H1 (cell line): ENCODE measurements around the gene STAG2. TPM values are rescaled to one million over a fixed set of nuclear protein-coding genes. Genes with fewer than 3 reads are reported as not detected.

ENCODE experiments used
- CTCF ChIA-PET: fragments of 300-600 bp; sonication (Branson Sonifier 250); formaldehyde crosslinking; loops from one replicate; lab custom pipeline; 2021; ENCODE audit not compliant: partially characterized antibody; lab: Charles Lee
- POLR2A ChIA-PET: fragments of 300-600 bp; sonication (Branson Sonifier 250); formaldehyde crosslinking; loops from one replicate; lab custom pipeline; 2021; ENCODE audit warnings: inconsistent platforms; ENCODE audit not compliant: partially characterized antibody; lab: Charles Lee
- DNase-seq, 2 experiments: peaks; one replicate each; pipeline versions ENCODE4 v3.0.0 to v3.0.0-alpha.2; 2010 to 2022; ENCODE audit warnings: low spot score in 2 of 2, low read depth in 1 of 2, mixed read lengths in 1 of 2
- FAIRE-seq: peaks from 2 replicates; lab custom pipeline; 2011; peaks lifted over from hg19 to GRCh38; lab: Jason Lieb, UNC
- H2AFZ ChIP-seq: 2 replicates; pipeline ENCODE4 v1.8.1; 2012; ENCODE audit warnings: low read length, inconsistent platforms
- H2AK5ac ChIP-seq: 2 replicates; pipeline ENCODE4 v1.6.1; 2013; ENCODE audit warnings: low read depth, low read length
- H2BK120ac ChIP-seq: replicated peaks from 2 replicates; pipeline ENCODE3; 2013; ENCODE audit warnings: low read depth, low read length, inconsistent platforms
- H2BK12ac ChIP-seq: 2 replicates; pipeline ENCODE4 v1.6.1; 2013; ENCODE audit warnings: low read depth, low read length
- H2BK15ac ChIP-seq: 2 replicates; pipeline ENCODE4 v1.6.1; 2013; ENCODE audit warnings: low read length
- H2BK20ac ChIP-seq: 2 replicates; pipeline ENCODE4 v1.6.1; 2013; ENCODE audit warnings: low read length
- H2BK5ac ChIP-seq: 2 replicates; pipeline ENCODE4 v1.6.1; 2013; ENCODE audit warnings: low read depth, low read length
- H3K14ac ChIP-seq: 2 replicates; pipeline ENCODE4 v1.6.1; 2013; ENCODE audit warnings: inconsistent platforms; ENCODE audit not compliant: insufficient read length
- H3K18ac ChIP-seq: 2 replicates; pipeline ENCODE4 v1.6.1; 2013; ENCODE audit warnings: low read length; ENCODE audit errors: extremely low read depth
- H3K23ac ChIP-seq: 2 replicates; pipeline ENCODE4 v1.6.1; 2013; ENCODE audit warnings: inconsistent platforms; ENCODE audit not compliant: insufficient read length
- H3K23me2 ChIP-seq: 2 replicates; pipeline ENCODE4 v1.6.1; 2013; ENCODE audit warnings: low read depth, low read length
- H3K27ac ChIP-seq: 2 replicates; pipeline ENCODE4 v1.6.1; 2011; ENCODE audit warnings: low read depth, low read length, inconsistent platforms
- H3K27me3 ChIP-seq, 4 experiments: replicated peaks in 1 of 4; 1 replicate in 1 of 4; 2 replicates in 3 of 4; pipeline versions ENCODE4 v1.6.1 to v1.8.1; 2011 to 2013; ENCODE audit warnings: low read length in 3 of 4, mild to moderate bottlenecking in 3 of 4, inconsistent platforms in 2 of 4, mixed read lengths in 2 of 4, moderate library complexity in 1 of 4; ENCODE audit not compliant: control insufficient read depth in 3 of 4, insufficient read depth in 3 of 4; ENCODE audit errors: extremely low read depth in 1 of 4
- H3K36me3 ChIP-seq, 4 experiments: 2 replicates each; pipeline versions ENCODE4 v1.6.1 to v1.8.1; 2011 to 2013; ENCODE audit warnings: mild to moderate bottlenecking in 4 of 4, low read length in 3 of 4, moderate library complexity in 2 of 4, control low read depth in 1 of 4, inconsistent platforms in 1 of 4; ENCODE audit not compliant: insufficient read depth in 4 of 4, control insufficient read depth in 2 of 4
- H3K4ac ChIP-seq: replicated peaks from 2 replicates; pipeline ENCODE3; 2013; ENCODE audit warnings: low read length, low read depth, mixed read lengths, inconsistent platforms; ENCODE audit not compliant: insufficient read length
- H3K4me1 ChIP-seq, 4 experiments: replicated peaks in 1 of 4; 1 replicate in 1 of 4; 2 replicates in 3 of 4; pipeline versions ENCODE4 v1.6.1 to v1.8.1; 2011 to 2013; ENCODE audit warnings: low read length in 3 of 4, inconsistent platforms in 2 of 4, mixed read lengths in 1 of 4; ENCODE audit not compliant: insufficient read depth in 4 of 4, control insufficient read depth in 3 of 4
- H3K4me2 ChIP-seq, 2 experiments: 2 replicates each; pipeline versions ENCODE4 v1.6.1 to v1.8.1; 2011 to 2013; ENCODE audit warnings: low read depth in 2 of 2, low read length in 2 of 2, control low read depth in 1 of 2, inconsistent platforms in 1 of 2, mild to moderate bottlenecking in 1 of 2; ENCODE audit not compliant: insufficient read depth in 1 of 2
- H3K4me3 ChIP-seq, 4 experiments: fragments of 200-600, 300-600 bp in 1 of 4; sonication (generic), shearing (Covaris generic), sonication (Bioruptor Twin) in 1 of 4; 2 replicates each; pipeline versions ENCODE4 v1.5.1 to v1.8.1; 2011 to 2016; ENCODE audit warnings: low read length in 4 of 4, low read depth in 3 of 4, control low read depth in 2 of 4, inconsistent platforms in 2 of 4, mild to moderate bottlenecking in 2 of 4, mixed read lengths in 1 of 4, moderate library complexity in 1 of 4; ENCODE audit not compliant: insufficient read depth in 2 of 4; ENCODE audit errors: extremely low read depth in 1 of 4
- H3K56ac ChIP-seq: replicated peaks from 2 replicates; pipeline ENCODE3; 2013; ENCODE audit warnings: low read depth, mild to moderate bottlenecking, mixed read lengths, low read length, inconsistent platforms; ENCODE audit not compliant: insufficient read length
- H3K79me1 ChIP-seq: 2 replicates; pipeline ENCODE4 v1.6.1; 2013; ENCODE audit warnings: low read depth, low read length, control low read depth
- H3K79me2 ChIP-seq, 2 experiments: 2 replicates each; pipeline versions ENCODE4 v1.6.1 to v1.8.1; 2012 to 2013; ENCODE audit warnings: low read length in 2 of 2, mild to moderate bottlenecking in 2 of 2, inconsistent platforms in 1 of 2; ENCODE audit not compliant: insufficient read depth in 2 of 2, control insufficient read depth in 1 of 2
- H3K9ac ChIP-seq, 4 experiments: replicated peaks in 1 of 4; 1 replicate in 1 of 4; 2 replicates in 3 of 4; pipeline versions ENCODE4 v1.6.1 to v1.8.1; 2011 to 2013; ENCODE audit warnings: low read depth in 3 of 4, low read length in 3 of 4, control low read depth in 2 of 4, mild to moderate bottlenecking in 2 of 4, moderate library complexity in 2 of 4, inconsistent platforms in 1 of 4; ENCODE audit errors: extremely low read depth in 1 of 4
- H3K9me3 ChIP-seq, 2 experiments: 2 replicates each; pipeline versions ENCODE4 v1.6.1 to v1.8.1; 2012 to 2013; ENCODE audit warnings: mild to moderate bottlenecking in 2 of 2, moderate library complexity in 2 of 2, control low read depth in 1 of 2, inconsistent platforms in 1 of 2, low read depth in 1 of 2, low read length in 1 of 2, mixed read lengths in 1 of 2; ENCODE audit not compliant: insufficient read depth in 2 of 2
- H4K20me1 ChIP-seq, 2 experiments: replicated peaks in 1 of 2; 2 replicates each; pipeline versions ENCODE3 to v1.8.1; 2011 to 2013; ENCODE audit warnings: inconsistent platforms in 2 of 2, low read length in 2 of 2, mild to moderate bottlenecking in 1 of 2; ENCODE audit not compliant: insufficient read depth in 2 of 2, control insufficient read depth in 1 of 2
- H4K5ac ChIP-seq: 2 replicates; pipeline ENCODE4 v1.6.1; 2013; ENCODE audit warnings: low read length, low read depth, mixed read lengths, inconsistent platforms; ENCODE audit not compliant: insufficient read length
- H4K8ac ChIP-seq: 2 replicates; pipeline ENCODE4 v1.8.0; 2013; ENCODE audit warnings: mild to moderate bottlenecking, moderate library complexity, low read length, inconsistent platforms; ENCODE audit not compliant: insufficient read depth; ENCODE audit errors: extremely low read depth
- H4K91ac ChIP-seq: replicated peaks from 2 replicates; pipeline ENCODE3; 2013; ENCODE audit warnings: low read length, mixed read lengths, inconsistent platforms; ENCODE audit not compliant: insufficient read length
- ASH2L ChIP-seq: fragments of 200-600, 300-600 bp; sonication (generic); IDR thresholded peaks from one replicate; pipeline ENCODE4 v1.7.1; 2017; ENCODE audit warnings: low read length
- CHD1 ChIP-seq: IDR thresholded peaks from 2 replicates; pipeline ENCODE4 v1.6.1; 2012; ENCODE audit warnings: low read depth, low read length, improper control_type of control experiment
- FOSL1 ChIP-seq: IDR thresholded peaks from 2 replicates; pipeline ENCODE4 v1.6.1; 2011; ENCODE audit warnings: mild to moderate bottlenecking, low read depth, low read length, moderate library complexity; ENCODE audit not compliant: insufficient read depth
- JUND ChIP-seq: IDR thresholded peaks from 2 replicates; pipeline ENCODE4 v1.6.1; 2011; ENCODE audit warnings: mild to moderate bottlenecking, improper control_type of control experiment, low read length
- RAD21 ChIP-seq, 2 experiments: IDR thresholded peaks in 1 of 2; conservative IDR thresholded peaks in 1 of 2; 2 replicates each; pipeline ENCODE4 v1.6.1; 2011; ENCODE audit warnings: low read depth in 2 of 2, low read length in 2 of 2, improper control_type of control experiment in 1 of 2, inconsistent platforms in 1 of 2, mild to moderate bottlenecking in 1 of 2, moderate library complexity in 1 of 2
- SP2 ChIP-seq: IDR thresholded peaks from 2 replicates; pipeline ENCODE4 v1.6.1; 2012; ENCODE audit warnings: mild to moderate bottlenecking, low read length, inconsistent platforms
- SRF ChIP-seq: IDR thresholded peaks from 2 replicates; pipeline ENCODE4 v1.6.1; 2011; ENCODE audit warnings: mild to moderate bottlenecking, low read depth, low read length, moderate library complexity
- polyA plus RNA-seq, 7 experiments: library from polyadenylated mRNA; depleted of rRNA in 3 of 7; stranded (reverse) in 5 of 7; unstranded in 2 of 7; fragments of >200 nt in 5 of 7; fragments of 200-250 nt in 2 of 7; gene quantifications; 1 replicate in 5 of 7; 2 replicates in 1 of 7; 4 replicates in 1 of 7; pipeline versions ENCODE4 v1.2.1 to v1.2.3, GENCODE V29; 2011 to 2013; ENCODE audit warnings: missing spikeins in 2 of 7, mixed read lengths in 2 of 7
- total RNA-seq: library from RNA; stranded (reverse); fragmentation: NEBNext Ultra II Directional; extraction: Animal tissue kit (Norgen Biotek cat#: 25700); gene quantifications from 2 replicates; pipeline ENCODE4 v1.2.1, GENCODE V29; 2021
- TF ChIP-seq, protein P1 (sequence below): IDR thresholded peaks from 2 replicates; pipeline ENCODE4 v1.6.1; 2011; ENCODE audit warnings: low read length, improper control_type of control experiment
- TF ChIP-seq, protein P2 (sequence below), 3 experiments: IDR thresholded peaks; 1 replicate in 2 of 3; 2 replicates in 1 of 3; pipeline versions ENCODE4 v1.5.1 to v1.6.1; 2011; ENCODE audit warnings: low read length in 3 of 3, mild to moderate bottlenecking in 3 of 3, inconsistent platforms in 2 of 3, low read depth in 1 of 3, moderate library complexity in 1 of 3; ENCODE audit not compliant: insufficient read depth in 1 of 3; ENCODE audit errors: control extremely low read depth in 1 of 3

The STAG2 gene
- total and polyA plus RNA-seq, 2 of the 8 experiments (the other 6 are each of a cell fraction or from before 2014, with no cell fraction given) = 20.3 to 94.9 TPM

DNA sequence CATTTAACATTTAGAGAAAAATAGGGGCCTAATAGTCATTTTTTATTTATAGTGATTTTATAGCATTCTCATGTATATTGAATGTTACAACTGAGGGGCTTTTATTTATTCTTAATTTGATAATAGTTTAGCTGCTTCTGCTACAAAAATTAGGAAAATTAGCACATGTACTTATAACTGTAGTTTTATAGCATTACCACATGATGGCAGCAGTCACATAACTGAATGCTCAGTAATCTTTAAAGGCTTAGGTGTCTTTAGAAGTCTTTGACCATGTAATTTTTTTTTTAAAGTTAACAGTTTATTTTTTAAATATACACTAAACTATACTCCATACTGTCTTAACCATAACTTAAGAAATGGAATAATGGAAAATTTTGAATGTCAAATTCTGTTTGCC is 136.6 kb downstream of the STAG2 start:
- DNase-seq (no peak), FAIRE-seq (no peak)
- no peak overlapping the region for H4K8ac ChIP-seq
- no peak overlapping the region for H3K4ac ChIP-seq
- H3K4me1 ChIP-seq = no peaks in the 10 kb centered on the region
- H2BK20ac ChIP-seq = no peak overlapping the region
- H3K9me3 ChIP-seq = no peaks in the 10 kb centered on the region
- H4K20me1 ChIP-seq = no peaks in the 10 kb centered on the region
- H3K14ac ChIP-seq = no peak overlapping the region
- H3K27ac ChIP-seq = no peak overlapping the region
- H2BK15ac ChIP-seq = no peak overlapping the region
- POLR2A ChIA-PET = no interaction called here
- H2AFZ ChIP-seq = no peak overlapping the region
- no peak overlapping the region for H2BK12ac ChIP-seq
- H3K4me3 ChIP-seq = no peak overlapping the region
- no peaks in the 10 kb centered on the region for H3K27me3 ChIP-seq
- peaks cover 0 to 45% (median 8%) of the 10 kb centered on the region in 4 experiments; a peak in 6 of 8 replicates for H3K36me3 ChIP-seq
- H3K79me1 ChIP-seq = no peaks in the 10 kb centered on the region
- no peaks in the 10 kb centered on the region for H3K23me2 ChIP-seq
- TF ChIP-seq RAD21 (IDR thresholded peaks at IDR 0.05 in 1 of 2, conservative IDR thresholded peaks at IDR 0.05 in 1 of 2; ENCODE audit: low read depth in 2 of 2, low read length in 2 of 2) (peak in 1 of 2 experiments; percentile 35), CHD1 (no peak), SP2 (no peak), ASH2L (no peak), JUND (no peak), FOSL1 (no peak), SRF (no peak)
- TF ChIP-seq, protein P1, sequence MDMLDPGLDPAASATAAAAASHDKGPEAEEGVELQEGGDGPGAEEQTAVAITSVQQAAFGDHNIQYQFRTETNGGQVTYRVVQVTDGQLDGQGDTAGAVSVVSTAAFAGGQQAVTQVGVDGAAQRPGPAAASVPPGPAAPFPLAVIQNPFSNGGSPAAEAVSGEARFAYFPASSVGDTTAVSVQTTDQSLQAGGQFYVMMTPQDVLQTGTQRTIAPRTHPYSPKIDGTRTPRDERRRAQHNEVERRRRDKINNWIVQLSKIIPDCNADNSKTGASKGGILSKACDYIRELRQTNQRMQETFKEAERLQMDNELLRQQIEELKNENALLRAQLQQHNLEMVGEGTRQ = no peak
- TF ChIP-seq, protein P2, sequence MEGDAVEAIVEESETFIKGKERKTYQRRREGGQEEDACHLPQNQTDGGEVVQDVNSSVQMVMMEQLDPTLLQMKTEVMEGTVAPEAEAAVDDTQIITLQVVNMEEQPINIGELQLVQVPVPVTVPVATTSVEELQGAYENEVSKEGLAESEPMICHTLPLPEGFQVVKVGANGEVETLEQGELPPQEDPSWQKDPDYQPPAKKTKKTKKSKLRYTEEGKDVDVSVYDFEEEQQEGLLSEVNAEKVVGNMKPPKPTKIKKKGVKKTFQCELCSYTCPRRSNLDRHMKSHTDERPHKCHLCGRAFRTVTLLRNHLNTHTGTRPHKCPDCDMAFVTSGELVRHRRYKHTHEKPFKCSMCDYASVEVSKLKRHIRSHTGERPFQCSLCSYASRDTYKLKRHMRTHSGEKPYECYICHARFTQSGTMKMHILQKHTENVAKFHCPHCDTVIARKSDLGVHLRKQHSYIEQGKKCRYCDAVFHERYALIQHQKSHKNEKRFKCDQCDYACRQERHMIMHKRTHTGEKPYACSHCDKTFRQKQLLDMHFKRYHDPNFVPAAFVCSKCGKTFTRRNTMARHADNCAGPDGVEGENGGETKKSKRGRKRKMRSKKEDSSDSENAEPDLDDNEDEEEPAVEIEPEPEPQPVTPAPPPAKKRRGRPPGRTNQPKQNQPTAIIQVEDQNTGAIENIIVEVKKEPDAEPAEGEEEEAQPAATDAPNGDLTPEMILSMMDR (IDR thresholded peaks at IDR 0.05; ENCODE audit: control extremely low read depth in 1 of 3, insufficient read depth in 1 of 3, low read depth in 1 of 3, low read length in 3 of 3) = peak in 1 of 3 experiments; percentile 16; a peak in 1 of 4 replicates
- no peak overlapping the region for H3K23ac ChIP-seq
- CTCF ChIA-PET = interaction anchor here (0.7 to 1.1 kb wide), 5 partner anchors 11 to 264 kb away, joined by 3 to 4 read pairs (median 3); no protein-coding TSS in a partner anchor
- no peak overlapping the region for H3K56ac ChIP-seq
- no peak overlapping the region for H2BK120ac ChIP-seq
- H3K79me2 ChIP-seq = no peaks in the 10 kb centered on the region
- no peak overlapping the region for H2AK5ac ChIP-seq
- H3K4me2 ChIP-seq = no peak overlapping the region
- no peak overlapping the region for H3K9ac ChIP-seq
- H4K5ac ChIP-seq = no peak overlapping the region
- H2BK5ac ChIP-seq = no peak overlapping the region
- no peak overlapping the region for H4K91ac ChIP-seq
- H3K18ac ChIP-seq = no peak overlapping the region
